SK-N-MC (cell line): ENCODE results near the gene THUMPD1.

ENCODE experiments used
- EZH2 ChIP-seq: fragments of 200-600 bp; sonication (generic); IDR thresholded peaks from one replicate; pipeline ENCODE4 v1.6.1; 2017; ENCODE audit warnings: antibody characterized with exemption
- FOXP2 ChIP-seq: optimal IDR thresholded peaks from 2 replicates; pipeline ENCODE3; 2011; ENCODE audit warnings: mild to moderate bottlenecking, moderate library complexity; ENCODE audit not compliant: insufficient read depth; ENCODE audit errors: extremely low read length, control extremely low read depth
- POLR2AphosphoS5 ChIP-seq: IDR thresholded peaks from 2 replicates; pipeline ENCODE4 v1.6.1; 2012; ENCODE audit warnings: mild to moderate bottlenecking, low read depth, low read length, borderline replicate concordance

- TF ChIP-seq EZH2 (no peak), POLR2AphosphoS5 (no peak), FOXP2 (no peak)
Observed at GRCh38 chr16:20729141-20729540, 12.5 kb downstream of the THUMPD1 start.
